ENCODE data around the gene SPC25. TPM values are rescaled to one million over a fixed set of nuclear protein-coding genes. Genes with fewer than 3 reads are reported as not detected.

SPC25 gene
- total and polyA plus RNA-seq, 2 of the 13 experiments (the other 11 are each of a cell fraction or from before 2014, with no cell fraction given) = 11.3 to 26.5 TPM

GRCh38 chr2:168916331-168916675 is 26.1 kb upstream of the SPC25 start:
- Histone ChIP-seq H3K9me3 (ENCODE audit: low read length) (no peaks in the 10 kb centered on the region), H3K4me1 (ENCODE audit: insufficient read depth, low read length) (no peaks in the 10 kb centered on the region), H3K27ac (ENCODE audit: extremely low read length, insufficient read depth, low read length) (no peak overlapping the region), H3K9ac (ENCODE audit: insufficient read depth, low read depth, low read length) (no peak overlapping the region), H2AFZ (ENCODE audit: low read length) (no peak overlapping the region), H3K27me3 (ENCODE audit: control insufficient read depth in 1 of 2, insufficient read depth in 2 of 2, low read length in 2 of 2) (peaks cover 0 to 34% of the 10 kb centered on the region in 2 experiments; a peak in 3 of 5 replicates), H3K36me3 (replicated peaks in 1 of 2; ENCODE audit: control insufficient read depth in 1 of 2, insufficient read depth in 2 of 2, low read length in 2 of 2) (no peaks in the 10 kb centered on the region), H3K79me2 (ENCODE audit: insufficient read depth, low read length) (no peaks in the 10 kb centered on the region), H3K4me2 (ENCODE audit: low read depth, low read length) (no peak overlapping the region), H4K20me1 (ENCODE audit: insufficient read depth, low read length) (no peaks in the 10 kb centered on the region), H3K4me3 (replicated peaks in 1 of 3; ENCODE audit: insufficient read depth in 1 of 3, low read depth in 2 of 3, low read length in 3 of 3) (no peak overlapping the region)
- TF ChIP-seq ZNF816 (CRISPR knock-in tag; IDR thresholded peaks at IDR 0.05; ENCODE audit: borderline replicate concordance) (no peak), ZZZ3 (CRISPR knock-in tag; IDR thresholded peaks at IDR 0.05; ENCODE audit: borderline replicate concordance) (no peak), ZNF383 (CRISPR knock-in tag; IDR thresholded peaks at IDR 0.05; ENCODE audit: borderline replicate concordance) (no peak), ZNF839 (CRISPR knock-in tag; IDR thresholded peaks at IDR 0.05; ENCODE audit: borderline replicate concordance) (no peak), RFX1 (IDR thresholded peaks at IDR 0.05) (no peak), ZNF234 (CRISPR knock-in tag; conservative IDR thresholded peaks at IDR 0.05) (no peak), HNF4A (CRISPR knock-in tag; IDR thresholded peaks at IDR 0.05) (no peak), ZNF672 (CRISPR knock-in tag; IDR thresholded peaks at IDR 0.05) (no peak), ZNF263 (CRISPR knock-in tag; IDR thresholded peaks at IDR 0.05) (no peak), ZNF891 (CRISPR knock-in tag; IDR thresholded peaks at IDR 0.05) (no peak), MLXIP (CRISPR knock-in tag; IDR thresholded peaks at IDR 0.05; ENCODE audit: borderline replicate concordance) (no peak), STAG1 (CRISPR knock-in tag; IDR thresholded peaks at IDR 0.05) (no peak), ZBTB20 (CRISPR knock-in tag; IDR thresholded peaks at IDR 0.05; ENCODE audit: borderline replicate concordance, low read depth) (no peak)
- TF ChIP-seq, protein P1, sequence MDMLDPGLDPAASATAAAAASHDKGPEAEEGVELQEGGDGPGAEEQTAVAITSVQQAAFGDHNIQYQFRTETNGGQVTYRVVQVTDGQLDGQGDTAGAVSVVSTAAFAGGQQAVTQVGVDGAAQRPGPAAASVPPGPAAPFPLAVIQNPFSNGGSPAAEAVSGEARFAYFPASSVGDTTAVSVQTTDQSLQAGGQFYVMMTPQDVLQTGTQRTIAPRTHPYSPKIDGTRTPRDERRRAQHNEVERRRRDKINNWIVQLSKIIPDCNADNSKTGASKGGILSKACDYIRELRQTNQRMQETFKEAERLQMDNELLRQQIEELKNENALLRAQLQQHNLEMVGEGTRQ (IDR thresholded peaks at IDR 0.05; ENCODE audit: low read depth, low read length) = no peak
- TF ChIP-seq, protein P1 (CRISPR knock-in tag; IDR thresholded peaks at IDR 0.05; ENCODE audit: borderline replicate concordance) = no peak
- no TSS peak for BruUV-seq (replicated peaks)
- intact Hi-C loops (cut with micrococcal nuclease; ENCODE audit: unreplicated experiment) (no loop called here), in situ Hi-C loops (cut with HindIII; ENCODE audit: extremely low pct_ligation_motif_present, low pct_unique_long_range_greater_than_20kb) (loop anchor here (5.0 to 25.0 kb wide), 2 partner anchors 139 to 779 kb away; no protein-coding TSS in a partner anchor)
- ATAC-seq = no peak
- 7% methylated on average over 4 of the region's 4 CpGs for WGBS (ENCODE audit: low lambda C conversion rate)
- DNase-seq (ENCODE audit: low spot score) = no peak
- ChIA-PET CTCF (ENCODE audit: low intra/inter-chr PET ratio, low total read pairs) (no interaction called here), POLR2A (no interaction called here)
- no peak for FAIRE-seq

All from HepG2 (cell line).